B cell (primary cell): ENCODE results near the gene CENPP. TPM values are rescaled to one million over a fixed set of nuclear protein-coding genes. Genes with fewer than 3 reads are reported as not detected.
"Not testable (repeated sequence)": the region's sequence is repeated elsewhere in the genome, so short reads cannot be mapped to it uniquely, and the experiment has no call there.

Experiments used
- ATAC-seq: fragments of 200-7000 bp; cut with Tn5 transposase; one replicate; pipeline ENCODE4 v1.10.0; 2021; ENCODE audit warnings: low read depth, mild to moderate bottlenecking, moderate number of reproducible peaks, moderate library complexity
- CTCF ChIA-PET: fragments of 350-600 bp; sonication (Branson Sonifier 250); formaldehyde crosslinking; loops from one replicate; lab custom pipeline; 2021; ENCODE audit warnings: antibody characterized with exemption, inconsistent platforms; lab: Charles Lee
- POLR2A ChIA-PET: fragments of 350-600 bp; sonication (Branson Sonifier 250); formaldehyde crosslinking; loops from one replicate; lab custom pipeline; 2021; ENCODE audit warnings: antibody characterized with exemption; lab: Charles Lee
- DNase-seq: peaks from one replicate; pipeline ENCODE4 v3.0.0; 2013
- H2AFZ ChIP-seq: 2 replicates; pipeline ENCODE4 v1.6.1; 2012; ENCODE audit warnings: mild to moderate bottlenecking, low read depth, low read length; ENCODE audit not compliant: insufficient read depth, poor library complexity, severe bottlenecking
- H3K27ac ChIP-seq, 2 donors: 1 replicate in 1 of 2; 2 replicates in 1 of 2; pipeline ENCODE4 v1.5.1; 2012 to 2013; ENCODE audit warnings: low read length in 2 of 2, mild to moderate bottlenecking in 2 of 2, moderate library complexity in 1 of 2
- H3K27me3 ChIP-seq, 4 experiments: fragments of 200-600 bp in 1 of 4; sonication (generic) in 1 of 4; replicated peaks in 1 of 4; 1 replicate in 2 of 4; 2 replicates in 2 of 4; pipeline versions ENCODE4 v1.6.1 to v1.7.0; 2013 to 2016; ENCODE audit warnings: low read length in 3 of 4, mild to moderate bottlenecking in 2 of 4, mixed read lengths in 1 of 4, moderate library complexity in 1 of 4; ENCODE audit not compliant: insufficient read depth in 4 of 4, control insufficient read depth in 3 of 4; ENCODE audit errors: control extremely low read depth in 1 of 4
- H3K36me3 ChIP-seq, 2 experiments: replicated peaks in 1 of 2; 1 replicate in 1 of 2; 2 replicates in 1 of 2; pipeline versions ENCODE4 v1.6.1 to v1.7.1; 2013; ENCODE audit warnings: low read length in 1 of 2; ENCODE audit not compliant: insufficient read depth in 2 of 2, control insufficient read depth in 1 of 2; ENCODE audit errors: control extremely low read depth in 1 of 2, extremely low read depth in 1 of 2
- H3K4me1 ChIP-seq, 2 donors: fragments of 200-600 bp in 1 of 2; sonication (generic) in 1 of 2; 1 replicate in 1 of 2; 2 replicates in 1 of 2; pipeline versions ENCODE4 v1.5.1 to v1.6.1; 2013 to 2017; ENCODE audit warnings: low read length in 2 of 2; ENCODE audit not compliant: control insufficient read depth in 2 of 2, insufficient read depth in 2 of 2
- H3K4me2 ChIP-seq: replicated peaks from 2 replicates; pipeline ENCODE3; 2012; ENCODE audit warnings: mild to moderate bottlenecking, low read depth, low read length; ENCODE audit not compliant: poor library complexity, severe bottlenecking
- H3K4me3 ChIP-seq, 5 experiments: fragments of 200-600 bp in 1 of 5; sonication (generic) in 1 of 5; 1 replicate in 3 of 5; 2 replicates in 2 of 5; pipeline versions ENCODE4 v1.5.1 to v1.7.0; 2011 to 2016; ENCODE audit warnings: low read length in 4 of 5, mild to moderate bottlenecking in 4 of 5, low read depth in 2 of 5, control low read depth in 1 of 5, moderate library complexity in 1 of 5; ENCODE audit not compliant: insufficient read depth in 1 of 5; ENCODE audit errors: control extremely low read depth in 1 of 5, extremely low read depth in 1 of 5
- H3K79me2 ChIP-seq: fragments of 200-600 bp; sonication (generic); one replicate; pipeline ENCODE4 v1.6.0; 2016; ENCODE audit warnings: low read length; ENCODE audit not compliant: control insufficient read depth, insufficient read depth
- H3K9ac ChIP-seq: fragments of 200-600 bp; sonication (generic); 2 replicates; pipeline ENCODE4 v1.6.1; 2017; ENCODE audit warnings: mild to moderate bottlenecking, low read length, moderate library complexity
- H3K9me3 ChIP-seq, 3 donors: one replicate each; pipeline versions ENCODE4 v1.6.1 to v1.7.1; 2013; ENCODE audit warnings: low read length in 2 of 3; ENCODE audit not compliant: control insufficient read depth in 2 of 3, insufficient read depth in 1 of 3; ENCODE audit errors: control extremely low read depth in 1 of 3
- H4K20me1 ChIP-seq: 2 replicates; pipeline ENCODE4 v1.6.0; 2012; ENCODE audit warnings: mild to moderate bottlenecking, low read length; ENCODE audit not compliant: insufficient read depth, control insufficient read depth, poor library complexity, severe bottlenecking
- H3K27ac Mint-ChIP-seq: one replicate; pipeline ENCODE4 v1.8.0; 2021; ENCODE audit warnings: mixed read lengths
- H3K27me3 Mint-ChIP-seq: one replicate; pipeline ENCODE4 v1.8.0; 2021; ENCODE audit warnings: mixed read lengths
- H3K4me1 Mint-ChIP-seq: one replicate; pipeline ENCODE4 v1.8.0; 2021; ENCODE audit warnings: mixed read lengths
- H3K4me3 Mint-ChIP-seq: one replicate; pipeline ENCODE4 v1.8.0; 2021; ENCODE audit warnings: mixed read lengths
- H3K9me3 Mint-ChIP-seq: one replicate; pipeline ENCODE4 v1.8.0; 2022; ENCODE audit warnings: mixed read lengths; ENCODE audit not compliant: insufficient read depth
- CTCF ChIP-seq: fragments of 200-600 bp; IDR thresholded peaks from one replicate; pipeline ENCODE4 v1.8.0; 2022; ENCODE audit warnings: antibody characterized with exemption, mild to moderate bottlenecking
- EZH2 ChIP-seq: IDR thresholded peaks from 2 replicates; pipeline ENCODE4 v1.6.1; 2012; ENCODE audit warnings: borderline replicate concordance, low read depth, mild to moderate bottlenecking, moderate library complexity, low read length; ENCODE audit not compliant: insufficient read depth, poor library complexity, severe bottlenecking
- WGBS: methylation state at CpG from one replicate; pipeline ENCODE4 v1.1.5; 2013; ENCODE audit warnings: missing lambda C conversion rate; ENCODE audit not compliant: insufficient coverage; 5-methylcytosine and 5-hydroxymethylcytosine counted together
- intact Hi-C: fragments of 100-400 bp; cut with micrococcal nuclease; formaldehyde crosslinking; loops from one replicate; pipeline ENCODE4 v1.10.0; 2022
- polyA plus RNA-seq: library from polyadenylated mRNA; depleted of rRNA; stranded (reverse); fragments of >200 nt; gene quantifications from 2 replicates; pipeline ENCODE4 v1.2.3, GENCODE V29; 2012
- total RNA-seq, 2 donors: library from RNA; stranded (reverse); fragments of 120-200 nt in 1 of 2; gene quantifications; 1 replicate in 1 of 2; 2 replicates in 1 of 2; pipeline versions ENCODE4 v1.2.3 to v1.2.4, GENCODE V29; 2013 to 2022

Gene CENPP
- total and polyA plus RNA-seq, 2 donors (not counting 1 experiment from before 2014, with no cell fraction given): 1.4 to 6.2 TPM

DNA sequence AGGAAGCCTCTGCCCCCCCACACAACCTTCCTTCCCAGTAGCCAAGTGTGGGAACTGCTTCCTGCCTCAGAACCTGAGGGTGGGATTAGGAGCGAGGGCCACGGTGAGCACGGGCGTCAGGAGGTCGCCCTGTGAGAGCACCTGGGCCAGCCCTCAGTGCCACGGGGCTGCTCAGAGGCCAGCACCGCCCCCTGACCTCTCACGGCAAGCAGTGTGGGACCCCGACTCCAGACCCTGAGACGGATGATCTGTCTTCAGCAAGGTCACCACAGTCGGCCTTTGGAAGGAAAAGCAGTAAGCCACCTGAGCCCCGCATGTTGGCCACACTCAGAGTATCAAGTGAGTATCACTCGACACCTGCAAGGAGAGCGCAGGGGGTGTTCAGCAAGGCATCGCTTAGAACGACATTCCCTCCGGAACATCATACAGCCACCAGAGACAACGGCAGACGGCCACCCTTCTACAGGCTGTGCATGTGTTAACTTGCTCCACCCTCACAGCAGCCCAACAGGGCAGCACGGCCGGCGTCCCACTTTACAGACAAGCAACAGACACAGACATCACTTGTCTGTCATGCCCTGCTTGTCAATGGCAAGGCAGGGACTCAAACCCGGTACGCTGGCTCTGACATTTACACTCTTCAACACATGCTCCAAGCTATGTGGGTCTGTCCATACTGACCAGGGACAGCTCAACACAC is 294.0 kb downstream of the CENPP start:
- Mint-ChIP-seq H3K4me3 (no peak overlapping the region), H3K4me1 (no peaks in the 10 kb centered on the region), H3K27ac (no peak overlapping the region), H3K27me3 (no peaks in the 10 kb centered on the region), H3K9me3 (no peaks in the 10 kb centered on the region)
- Histone ChIP-seq H3K27ac (no peak overlapping the region), H3K9me3 (no peaks in the 10 kb centered on the region), H3K36me3 (peaks cover 0 to 66% of the 10 kb centered on the region in 2 experiments), H3K4me3 (no peak overlapping the region), H3K4me1 (no peaks in the 10 kb centered on the region), H2AFZ (no peak overlapping the region), H3K4me2 (no peak overlapping the region), H4K20me1 (no peaks in the 10 kb centered on the region), H3K79me2 (no peaks in the 10 kb centered on the region), H3K9ac (no peak overlapping the region), H3K27me3 (no peaks in the 10 kb centered on the region)
- no peak for TF ChIP-seq CTCF
- CTCF ChIA-PET: interaction anchor here (0.9 kb wide), 1 partner anchor 479 kb away, joined by 3 read pairs; no protein-coding TSS in a partner anchor
- intact Hi-C loops: no loop called here
- POLR2A ChIA-PET: no interaction called here
- 98% methylated on average over 24 of the region's 24 CpGs for WGBS
- no peak for DNase-seq
- no peak for ATAC-seq

- H3K27ac ChIP-seq: no peak overlapping the region
- H3K27ac Mint-ChIP-seq: no peak overlapping the region
- ChIA-PET CTCF (interaction anchor here (0.9 kb wide), 1 partner anchor 480 kb away, joined by 3 read pairs; no protein-coding TSS in a partner anchor), POLR2A (no interaction called here)
- H3K27me3 ChIP-seq: no peaks in the 10 kb centered on the region
- intact Hi-C loops: no loop called here
- no peak overlapping the region for H3K4me3 Mint-ChIP-seq
- DNase-seq: no peak
- no peaks in the 10 kb centered on the region for H3K9me3 ChIP-seq
- ATAC-seq: no peak
- no peak for TF ChIP-seq EZH2
- no peak for TF ChIP-seq CTCF
- no peaks in the 10 kb centered on the region for H3K4me1 Mint-ChIP-seq
- no peaks in the 10 kb centered on the region for H3K79me2 ChIP-seq
- H3K4me2 ChIP-seq: no peak overlapping the region
- no peaks in the 10 kb centered on the region for H4K20me1 ChIP-seq
- H3K4me1 ChIP-seq: no peaks in the 10 kb centered on the region
- WGBS: 100% methylated on average over 1 of the region's 5 CpGs
- peaks cover 0 to 56% of the 10 kb centered on the region in 2 experiments for H3K36me3 ChIP-seq
- no peak overlapping the region for H3K4me3 ChIP-seq
- H3K9ac ChIP-seq: no peak overlapping the region
- H3K9me3 Mint-ChIP-seq: no peaks in the 10 kb centered on the region
- no peaks in the 10 kb centered on the region for H3K27me3 Mint-ChIP-seq
- H2AFZ ChIP-seq: no peak overlapping the region
Measured at GRCh38 chr9:92620845-92621244, 295.1 kb downstream of the CENPP start.

DNA sequence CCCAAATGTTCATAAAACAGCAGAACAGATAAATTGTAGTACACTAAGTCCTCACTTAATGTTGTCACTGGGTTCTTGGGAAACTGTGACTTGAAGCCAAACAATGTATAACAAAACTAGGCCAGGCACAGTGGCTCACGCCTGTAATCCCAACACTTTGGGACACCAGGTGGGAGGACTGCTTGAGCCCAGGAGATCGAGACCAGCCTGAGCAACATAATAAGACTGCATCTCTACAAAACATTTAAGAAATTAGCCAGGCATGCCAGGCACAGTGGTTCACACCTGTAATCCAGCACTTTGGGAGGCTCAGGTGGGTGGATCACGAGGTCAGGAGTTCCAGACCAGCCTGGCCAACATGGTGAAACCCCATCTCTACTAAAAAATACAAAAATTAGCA is 298.2 kb downstream of the CENPP start:
- H2AFZ ChIP-seq, DNase-seq, H3K9me3 Mint-ChIP-seq, H3K79me2 ChIP-seq, H3K4me1 ChIP-seq, H3K9me3 ChIP-seq, POLR2A ChIA-PET, H3K4me1 Mint-ChIP-seq, CTCF ChIA-PET, H3K27me3 Mint-ChIP-seq, H3K27ac Mint-ChIP-seq, H3K4me2 ChIP-seq, ATAC-seq, H3K4me3 ChIP-seq, H3K4me3 Mint-ChIP-seq, H3K27me3 ChIP-seq, intact Hi-C loops, H4K20me1 ChIP-seq, H3K27ac ChIP-seq, H3K9ac ChIP-seq: not testable (repeated sequence)
- WGBS: 100% methylated on average over 3 of the region's 3 CpGs
- H3K36me3 ChIP-seq: peaks cover 0 to 28% of the 10 kb centered on the region in 2 experiments
